Measurements from ENCODE around the gene SLC25A45. TPM values are rescaled to one million over a fixed set of nuclear protein-coding genes. Genes with fewer than 3 reads are reported as not detected.

The SLC25A45 gene
- total RNA-seq, 1 donor, result 4.3 TPM

- H3K36me3 ChIP-seq (ENCODE audit: insufficient read depth, low read length), result peaks cover 58% of the 10 kb centered on the region
- no peak overlapping the region for H3K4me2 ChIP-seq (ENCODE audit: insufficient read depth, low read length)
- peaks cover 31% of the 10 kb centered on the region for H3K79me2 ChIP-seq (ENCODE audit: insufficient read depth, low read length)
- no peaks in the 10 kb centered on the region for H3K9me3 ChIP-seq (ENCODE audit: low read depth, low read length)
- H3K27me3 ChIP-seq (ENCODE audit: insufficient read depth, low read length), result no peaks in the 10 kb centered on the region
- H2AFZ ChIP-seq (ENCODE audit: low read length), result no peak overlapping the region
- H3K27ac ChIP-seq (ENCODE audit: low read depth, low read length), result no peak overlapping the region
- TF ChIP-seq, protein P1, sequence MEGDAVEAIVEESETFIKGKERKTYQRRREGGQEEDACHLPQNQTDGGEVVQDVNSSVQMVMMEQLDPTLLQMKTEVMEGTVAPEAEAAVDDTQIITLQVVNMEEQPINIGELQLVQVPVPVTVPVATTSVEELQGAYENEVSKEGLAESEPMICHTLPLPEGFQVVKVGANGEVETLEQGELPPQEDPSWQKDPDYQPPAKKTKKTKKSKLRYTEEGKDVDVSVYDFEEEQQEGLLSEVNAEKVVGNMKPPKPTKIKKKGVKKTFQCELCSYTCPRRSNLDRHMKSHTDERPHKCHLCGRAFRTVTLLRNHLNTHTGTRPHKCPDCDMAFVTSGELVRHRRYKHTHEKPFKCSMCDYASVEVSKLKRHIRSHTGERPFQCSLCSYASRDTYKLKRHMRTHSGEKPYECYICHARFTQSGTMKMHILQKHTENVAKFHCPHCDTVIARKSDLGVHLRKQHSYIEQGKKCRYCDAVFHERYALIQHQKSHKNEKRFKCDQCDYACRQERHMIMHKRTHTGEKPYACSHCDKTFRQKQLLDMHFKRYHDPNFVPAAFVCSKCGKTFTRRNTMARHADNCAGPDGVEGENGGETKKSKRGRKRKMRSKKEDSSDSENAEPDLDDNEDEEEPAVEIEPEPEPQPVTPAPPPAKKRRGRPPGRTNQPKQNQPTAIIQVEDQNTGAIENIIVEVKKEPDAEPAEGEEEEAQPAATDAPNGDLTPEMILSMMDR (IDR thresholded peaks at IDR 0.05; ENCODE audit: extremely low read depth, low read depth, low read length), result no peak
- peaks cover 9% of the 10 kb centered on the region for H4K20me1 ChIP-seq (ENCODE audit: insufficient read depth, low read length)
- H3K4me3 ChIP-seq (ENCODE audit: insufficient read depth, low read length), result no peak overlapping the region
- H3K4me1 ChIP-seq (ENCODE audit: insufficient read depth, low read length), result no peaks in the 10 kb centered on the region
- peak; percentile 74 for DNase-seq (ENCODE audit: insufficient read length, low spot score, missing footprints)
Observed at GRCh38 chr11:65396769-65397745, 14.6 kb upstream of the SLC25A45 start.

DNA sequence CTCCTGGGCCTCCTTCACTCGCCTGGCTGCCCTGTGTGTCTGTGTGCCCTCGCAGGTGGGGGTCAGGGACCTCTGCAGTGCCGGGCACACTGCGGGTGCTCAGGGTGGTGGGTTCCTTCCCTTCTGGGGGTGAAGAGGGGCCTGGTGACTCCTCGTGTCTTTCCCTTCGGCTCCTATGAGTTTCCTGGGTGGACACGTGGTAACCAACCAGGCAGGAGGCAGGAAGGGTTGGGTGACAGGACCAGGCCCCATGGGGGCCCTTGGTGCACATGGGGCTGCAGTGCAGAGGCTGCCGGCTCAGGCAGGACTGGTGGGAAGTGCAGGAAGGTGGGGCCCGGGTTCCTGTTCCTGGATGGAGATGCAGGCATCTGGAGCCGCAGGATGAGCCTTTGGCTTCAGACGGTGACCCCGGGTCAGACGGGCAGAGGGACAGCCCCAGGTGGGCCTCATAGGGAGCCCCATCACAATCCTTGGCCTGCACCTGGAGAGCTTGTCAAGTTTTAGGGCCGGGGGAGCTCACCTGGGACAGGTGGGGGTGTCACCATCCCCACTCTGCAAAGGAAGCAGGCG lies 13.6 kb upstream of the SLC25A45 start:
- Histone ChIP-seq H3K36me3 (ENCODE audit: insufficient read depth, low read length) (peaks cover 61% of the 10 kb centered on the region), H3K4me3 (ENCODE audit: insufficient read depth, low read length) (no peak overlapping the region), H3K27me3 (ENCODE audit: insufficient read depth, low read length) (no peaks in the 10 kb centered on the region), H3K9me3 (ENCODE audit: low read depth, low read length) (no peaks in the 10 kb centered on the region), H3K4me2 (ENCODE audit: insufficient read depth, low read length) (no peak overlapping the region), H3K4me1 (ENCODE audit: insufficient read depth, low read length) (peaks cover 2% of the 10 kb centered on the region), H3K79me2 (ENCODE audit: insufficient read depth, low read length) (peaks cover 39% of the 10 kb centered on the region), H3K27ac (ENCODE audit: low read depth, low read length) (no peak overlapping the region), H2AFZ (ENCODE audit: low read length) (no peak overlapping the region), H4K20me1 (ENCODE audit: insufficient read depth, low read length) (peaks cover 9% of the 10 kb centered on the region)
- peak; percentile 67 for DNase-seq (ENCODE audit: insufficient read length, low spot score, missing footprints)
- TF ChIP-seq, protein P1 (IDR thresholded peaks at IDR 0.05; ENCODE audit: extremely low read depth, low read depth, low read length), result no peak

DNA sequence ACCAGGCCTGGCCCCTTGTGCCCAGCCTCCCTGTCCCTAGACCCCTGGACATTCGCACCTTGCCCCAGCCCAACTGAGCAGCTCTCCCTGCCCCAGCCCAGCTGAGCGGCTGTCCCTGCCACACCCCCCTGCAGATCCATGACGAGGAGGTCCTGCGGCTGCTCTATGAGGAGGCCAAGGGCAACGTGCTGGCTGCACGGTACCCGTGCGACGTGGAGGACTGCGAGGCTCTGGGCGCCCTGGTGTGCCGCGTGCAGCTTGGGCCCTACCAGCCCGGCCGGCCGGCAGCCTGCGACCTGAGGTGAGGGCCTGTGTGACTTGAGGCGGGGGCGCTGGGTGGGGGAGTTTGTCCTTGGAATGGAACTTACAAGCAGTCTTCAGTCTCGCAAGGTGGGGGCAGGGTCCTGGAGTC lies 11.7 kb upstream of the SLC25A45 start:
- Histone ChIP-seq H3K27me3 (ENCODE audit: insufficient read depth, low read length) (no peaks in the 10 kb centered on the region), H3K4me1 (ENCODE audit: insufficient read depth, low read length) (peaks cover 17% of the 10 kb centered on the region), H2AFZ (ENCODE audit: low read length) (no peak overlapping the region), H3K4me3 (ENCODE audit: insufficient read depth, low read length) (no peak overlapping the region), H3K27ac (ENCODE audit: low read depth, low read length) (no peak overlapping the region), H3K79me2 (ENCODE audit: insufficient read depth, low read length) (peaks cover 58% of the 10 kb centered on the region), H4K20me1 (ENCODE audit: insufficient read depth, low read length) (peaks cover 9% of the 10 kb centered on the region), H3K36me3 (ENCODE audit: insufficient read depth, low read length) (peaks cover 54% of the 10 kb centered on the region), H3K9me3 (ENCODE audit: low read depth, low read length) (no peaks in the 10 kb centered on the region), H3K4me2 (ENCODE audit: insufficient read depth, low read length) (no peak overlapping the region)
- TF ChIP-seq, protein P1 (IDR thresholded peaks at IDR 0.05; ENCODE audit: extremely low read depth, low read depth, low read length), result no peak
- DNase-seq (ENCODE audit: insufficient read length, low spot score, missing footprints), result peak; percentile 32

DNA sequence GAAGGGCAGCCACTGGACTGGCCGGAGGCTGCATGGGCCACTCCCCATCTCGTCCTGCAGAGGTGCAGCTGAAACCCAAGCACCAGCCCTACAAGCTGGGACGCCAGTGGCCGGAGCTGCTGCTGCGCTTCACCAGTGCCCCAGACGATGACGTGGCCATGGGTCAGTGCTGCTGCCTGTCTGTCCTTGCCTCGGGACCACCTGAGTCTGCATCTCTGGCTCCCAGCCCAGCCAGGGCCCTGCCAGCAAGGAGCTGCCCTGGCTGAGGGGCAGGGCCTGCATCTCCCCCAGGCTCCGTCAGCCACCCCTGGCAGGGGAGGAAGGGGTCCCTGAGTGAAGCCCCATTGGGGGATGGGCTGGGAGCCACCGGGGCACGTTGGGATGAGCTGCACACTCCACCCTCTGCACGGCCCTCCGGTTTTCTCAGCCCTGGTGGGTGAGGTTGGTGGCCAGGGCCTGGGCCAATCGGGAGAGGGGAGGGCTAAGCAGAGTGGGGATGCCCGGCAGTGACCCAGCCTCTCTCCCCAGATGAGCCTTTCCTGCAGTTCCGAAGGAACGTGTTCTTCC lies 11.2 kb upstream of the SLC25A45 start:
- H3K4me1 ChIP-seq (ENCODE audit: insufficient read depth, low read length), result peaks cover 22% of the 10 kb centered on the region
- peaks cover 64% of the 10 kb centered on the region for H3K79me2 ChIP-seq (ENCODE audit: insufficient read depth, low read length)
- H2AFZ ChIP-seq (ENCODE audit: low read length), result no peak overlapping the region
- TF ChIP-seq, protein P1 (IDR thresholded peaks at IDR 0.05; ENCODE audit: extremely low read depth, low read depth, low read length), result no peak
- no peak overlapping the region for H3K4me2 ChIP-seq (ENCODE audit: insufficient read depth, low read length)
- peaks cover 12% of the 10 kb centered on the region for H4K20me1 ChIP-seq (ENCODE audit: insufficient read depth, low read length)
- H3K27ac ChIP-seq (ENCODE audit: low read depth, low read length), result no peak overlapping the region
- no peak overlapping the region for H3K4me3 ChIP-seq (ENCODE audit: insufficient read depth, low read length)
- H3K36me3 ChIP-seq (ENCODE audit: insufficient read depth, low read length), result peaks cover 54% of the 10 kb centered on the region
- DNase-seq (ENCODE audit: insufficient read length, low spot score, missing footprints), result peak; percentile 41
- no peaks in the 10 kb centered on the region for H3K9me3 ChIP-seq (ENCODE audit: low read depth, low read length)
- no peaks in the 10 kb centered on the region for H3K27me3 ChIP-seq (ENCODE audit: insufficient read depth, low read length)

Measured in osteoblast (primary cell).